HUES64 (cell line): ENCODE results near the gene MUC5AC.
"Not testable (repeated sequence)": the region's sequence is repeated elsewhere in the genome, so short reads cannot be mapped to it uniquely, and the experiment has no call there.

Source experiments
- H3K27ac ChIP-seq: 2 replicates; pipeline ENCODE4 v1.7.0; 2013; ENCODE audit warnings: low read depth, low read length, inconsistent platforms
- H3K27me3 ChIP-seq: 2 replicates; pipeline ENCODE4 v1.6.1; 2013; ENCODE audit warnings: mild to moderate bottlenecking, low read length; ENCODE audit not compliant: insufficient read depth
- H3K36me3 ChIP-seq: 2 replicates; pipeline ENCODE4 v1.6.1; 2013; ENCODE audit warnings: mild to moderate bottlenecking, low read length; ENCODE audit not compliant: insufficient read depth
- H3K4me1 ChIP-seq: 2 replicates; pipeline ENCODE4 v1.6.1; 2013; ENCODE audit warnings: mild to moderate bottlenecking, low read length, moderate library complexity; ENCODE audit not compliant: insufficient read depth
- H3K4me3 ChIP-seq: 2 replicates; pipeline ENCODE4 v1.5.1; 2013; ENCODE audit warnings: mild to moderate bottlenecking, low read length, moderate library complexity
- H3K9ac ChIP-seq: 2 replicates; pipeline ENCODE4 v1.6.1; 2013; ENCODE audit warnings: mild to moderate bottlenecking, low read depth, low read length
- H3K9me3 ChIP-seq: 2 replicates; pipeline ENCODE4 v1.6.1; 2013; ENCODE audit warnings: low read depth, low read length; ENCODE audit not compliant: insufficient read depth
- WGBS: fragments of 150-250, 120-280 bp; methylation state at CpG from one replicate; pipeline ENCODE4 v1.1.7; 2013; ENCODE audit warnings: missing lambda C conversion rate; 5-methylcytosine and 5-hydroxymethylcytosine counted together

Gene MUC5AC

GRCh38 chr11:1209371-1210057 lies 51.8 kb downstream of the MUC5AC start:
- H3K4me3 ChIP-seq: no peak overlapping the region
- H3K9ac ChIP-seq: no peak overlapping the region
- H3K36me3 ChIP-seq: no peaks in the 10 kb centered on the region
- WGBS: 92% methylated on average over 17 of the region's 17 CpGs
- H3K4me1 ChIP-seq: no peaks in the 10 kb centered on the region
- peaks cover 4% of the 10 kb centered on the region; the same call in 1 of the 2 replicates for H3K9me3 ChIP-seq
- H3K27ac ChIP-seq: no peak overlapping the region
- H3K27me3 ChIP-seq: 0 out of 2 replicates have a peak, but pooled peaks cover 3% of the 10 kb centered on the region

- H3K9ac ChIP-seq: no peak overlapping the region
- WGBS: 97% methylated on average over 2 of the region's 2 CpGs
- no peak overlapping the region for H3K27ac ChIP-seq
- H3K9me3 ChIP-seq: peaks cover 4% of the 10 kb centered on the region; the same call in 1 of the 2 replicates
- no peaks in the 10 kb centered on the region for H3K36me3 ChIP-seq
- no peaks in the 10 kb centered on the region for H3K4me1 ChIP-seq
- H3K27me3 ChIP-seq: 0 out of 2 replicates have a peak, but pooled peaks cover 3% of the 10 kb centered on the region
- no peak overlapping the region for H3K4me3 ChIP-seq
Observed at GRCh38 chr11:1211838-1212237, 54.1 kb downstream of the MUC5AC start.

GRCh38 chr11:1215826-1216225 lies 58.1 kb downstream of the MUC5AC start:
- 88% methylated on average over 8 of the region's 8 CpGs for WGBS

GRCh38 chr11:1217151-1217550 lies 59.4 kb downstream of the MUC5AC start:
- no peaks in the 10 kb centered on the region for H3K36me3 ChIP-seq
- H3K4me3 ChIP-seq: no peak overlapping the region
- 0 out of 2 replicates have a peak, but pooled peaks cover 3% of the 10 kb centered on the region for H3K27me3 ChIP-seq
- H3K9ac ChIP-seq: no peak overlapping the region
- H3K9me3 ChIP-seq: 0 out of 2 replicates have a peak, but pooled peaks cover 2% of the 10 kb centered on the region
- no peaks in the 10 kb centered on the region for H3K4me1 ChIP-seq
- WGBS: 94% methylated on average over 17 of the region's 17 CpGs
- H3K27ac ChIP-seq: no peak overlapping the region

More at GRCh38 chr11:1215826-1216225, 58.1 kb downstream of the MUC5AC start:
- H3K27me3 ChIP-seq, H3K4me1 ChIP-seq, H3K36me3 ChIP-seq, H3K9ac ChIP-seq, H3K9me3 ChIP-seq, H3K4me3 ChIP-seq, H3K27ac ChIP-seq: not testable (repeated sequence)

- no peak overlapping the region for H3K4me3 ChIP-seq
- 87% methylated on average over 15 of the region's 15 CpGs for WGBS
- 0 out of 2 replicates have a peak, but pooled peaks cover 3% of the 10 kb centered on the region for H3K27me3 ChIP-seq
Observed at GRCh38 chr11:1218256-1218787, 60.6 kb downstream of the MUC5AC start.

GRCh38 chr11:1218788-1219445 lies 61.2 kb downstream of the MUC5AC start:
- H3K9me3 ChIP-seq: no peaks in the 10 kb centered on the region
- H3K4me3 ChIP-seq: no peak overlapping the region
- no peak overlapping the region for H3K27ac ChIP-seq
- WGBS: 92% methylated on average over 16 of the region's 16 CpGs
- H3K9ac ChIP-seq: no peak overlapping the region
- H3K27me3 ChIP-seq: 0 out of 2 replicates have a peak, but pooled peaks cover 1% of the 10 kb centered on the region
- no peaks in the 10 kb centered on the region for H3K4me1 ChIP-seq
- no peaks in the 10 kb centered on the region for H3K36me3 ChIP-seq

More at GRCh38 chr11:1218256-1218787, 60.6 kb downstream of the MUC5AC start:
- no peaks in the 10 kb centered on the region for H3K36me3 ChIP-seq
- no peaks in the 10 kb centered on the region for H3K4me1 ChIP-seq
- H3K9me3 ChIP-seq: no peaks in the 10 kb centered on the region
- no peak overlapping the region for H3K9ac ChIP-seq
- no peak overlapping the region for H3K27ac ChIP-seq

- Histone ChIP-seq H3K27me3 (no peaks in the 10 kb centered on the region), H3K4me3 (no peak overlapping the region), H3K9ac (no peak overlapping the region), H3K9me3 (no peaks in the 10 kb centered on the region), H3K36me3 (no peaks in the 10 kb centered on the region), H3K27ac (no peak overlapping the region), H3K4me1 (no peaks in the 10 kb centered on the region)
- 87% methylated on average over 10 of the region's 10 CpGs for WGBS
Observed at GRCh38 chr11:1219446-1219833, 61.7 kb downstream of the MUC5AC start.

- 88% methylated on average over 48 of the region's 48 CpGs for whole genome bisulfite sequencing
- Histone ChIP-seq H3K36me3 (no peaks in the 10 kb centered on the region), H3K9me3 (no peaks in the 10 kb centered on the region), H3K27me3 (no peaks in the 10 kb centered on the region), H3K4me3 (no peak overlapping the region), H3K9ac (no peak overlapping the region), H3K27ac (no peak overlapping the region), H3K4me1 (no peaks in the 10 kb centered on the region)
Observed at GRCh38 chr11:1219834-1220815, 62.4 kb downstream of the MUC5AC start.

- H3K27ac ChIP-seq: no peak overlapping the region
- 90% methylated on average over 28 of the region's 28 CpGs for WGBS
Observed at GRCh38 chr11:1220941-1221721, 63.4 kb downstream of the MUC5AC start.

GRCh38 chr11:1221848-1222311 lies 64.1 kb downstream of the MUC5AC start:
- no peak overlapping the region for H3K4me3 ChIP-seq
- 95% methylated on average over 23 of the region's 23 CpGs for WGBS
- no peak overlapping the region for H3K9ac ChIP-seq
- H3K4me1 ChIP-seq: no peaks in the 10 kb centered on the region
- H3K36me3 ChIP-seq: no peaks in the 10 kb centered on the region
- no peak overlapping the region for H3K27ac ChIP-seq
- no peaks in the 10 kb centered on the region for H3K27me3 ChIP-seq
- no peaks in the 10 kb centered on the region for H3K9me3 ChIP-seq

More at GRCh38 chr11:1220941-1221721, 63.4 kb downstream of the MUC5AC start:
- Histone ChIP-seq H3K36me3 (no peaks in the 10 kb centered on the region), H3K9me3 (no peaks in the 10 kb centered on the region), H3K4me3 (no peak overlapping the region), H3K4me1 (no peaks in the 10 kb centered on the region), H3K9ac (no peak overlapping the region), H3K27me3 (no peaks in the 10 kb centered on the region)
